Measurements from ENCODE around the gene MYH4. TPM values are rescaled to one million over a fixed set of nuclear protein-coding genes. Genes with fewer than 3 reads are reported as not detected.

The MYH4 gene
- total and polyA plus RNA-seq, 9 of the 15 experiments (the other 6 are each of a cell fraction or from before 2014, with no cell fraction given), result not detected

- TF ChIP-seq CAMTA2 (CRISPR knock-in tag; conservative IDR thresholded peaks at IDR 0.05), result no peak
- no peak for TF ChIP-seq ZNF589 (CRISPR knock-in tag; IDR thresholded peaks at IDR 0.05; ENCODE audit: low read depth)
- no peak for TF ChIP-seq JUNB (CRISPR knock-in tag; conservative IDR thresholded peaks at IDR 0.05)
- TF ChIP-seq MITF (IDR thresholded peaks at IDR 0.05), result no peak
- TF ChIP-seq RHOXF2B (CRISPR knock-in tag; conservative IDR thresholded peaks at IDR 0.05), result no peak
Observed at GRCh38 chr17:10516638-10517037, 47.3 kb upstream of the MYH4 start (continued).

GRCh38 chr17:10516065-10516464, 46.7 kb upstream of the MYH4 start:
- ChIA-PET CTCF (ENCODE audit: low intra/inter-chr PET ratio) (no interaction called here), POLR2A (no interaction called here)
- Histone ChIP-seq H4K20me1 (replicated peaks; ENCODE audit: control insufficient read depth, insufficient read depth, low read length) (no peaks in the 10 kb centered on the region), H3K79me2 (ENCODE audit: control insufficient read depth, insufficient read depth, low read length) (no peaks in the 10 kb centered on the region), H3K4me2 (ENCODE audit: insufficient read depth, low read length) (no peak overlapping the region), H3K9me1 (ENCODE audit: control insufficient read depth, insufficient read depth, low read length) (no peaks in the 10 kb centered on the region), H3K4me1 (replicated peaks in 1 of 2; ENCODE audit: control insufficient read depth in 2 of 2, insufficient read depth in 2 of 2, low read length in 2 of 2) (no peaks in the 10 kb centered on the region), H3K27me3 (ENCODE audit: control insufficient read depth in 2 of 2, insufficient read depth in 2 of 2, low read length in 2 of 2) (no peaks in the 10 kb centered on the region), H3K9me3 (replicated peaks; ENCODE audit: control insufficient read depth, insufficient read depth, low read depth, low read length) (no peaks in the 10 kb centered on the region), H3K4me3 (no peak overlapping the region), H3K36me3 (ENCODE audit: control insufficient read depth, insufficient read depth, low read length) (no peaks in the 10 kb centered on the region), H2AFZ (ENCODE audit: low read depth, low read length) (no peak overlapping the region), H3K27ac (ENCODE audit: extremely low read depth, low read depth, low read length) (no peak overlapping the region), H3K9ac (ENCODE audit: insufficient read depth in 1 of 2, low read depth in 2 of 2, low read length in 2 of 2) (no peak overlapping the region)
- ATAC-seq (no peak), DNase-seq (ENCODE audit: extremely low read depth in 1 of 4, low spot score in 3 of 4) (no peak), FAIRE-seq (no peak)
- no TSS peak for BruUV-seq (replicated peaks)
- WGBS (ENCODE audit: insufficient coverage, low coverage, missing lambda C conversion rate), result 0% methylated on average over 7 of the region's 7 CpGs
- intact Hi-C loops (cut with micrococcal nuclease), result no loop called here
- TF ChIP-seq FOSL1 (tag; conservative IDR thresholded peaks at IDR 0.05) (peak; percentile 46; the same call in 1 of the 2 replicates), JUND (IDR thresholded peaks at IDR 0.05; ENCODE audit: borderline replicate concordance, low read depth, low read length) (no peak), JUND (tag; IDR thresholded peaks at IDR 0.05; ENCODE audit: borderline replicate concordance, low read depth, low read length) (0 out of 3 replicates have a peak, but pooled peaks have one; percentile 11), ATF3 (IDR thresholded peaks at IDR 0.05) (0 out of 2 replicates have a peak, but pooled peaks have one; percentile 26), ATF3 (CRISPR knock-in tag; conservative IDR thresholded peaks at IDR 0.05) (no peak), GABPA (tag; conservative IDR thresholded peaks at IDR 0.05; ENCODE audit: low read depth) (no peak)
- in situ Hi-C loops (cut with MboI), result no loop called here
